ENCODE data around the gene GPHN.

GPHN gene

GRCh38 chr14:66859063-66859671 is 351.2 kb downstream of the GPHN start:
- DNase-seq (ENCODE audit: insufficient read length, low spot score) (no peak), FAIRE-seq (no peak)
- no peak for TF ChIP-seq POLR2A (IDR thresholded peaks at IDR 0.05; ENCODE audit: low read depth, low read length)

DNA sequence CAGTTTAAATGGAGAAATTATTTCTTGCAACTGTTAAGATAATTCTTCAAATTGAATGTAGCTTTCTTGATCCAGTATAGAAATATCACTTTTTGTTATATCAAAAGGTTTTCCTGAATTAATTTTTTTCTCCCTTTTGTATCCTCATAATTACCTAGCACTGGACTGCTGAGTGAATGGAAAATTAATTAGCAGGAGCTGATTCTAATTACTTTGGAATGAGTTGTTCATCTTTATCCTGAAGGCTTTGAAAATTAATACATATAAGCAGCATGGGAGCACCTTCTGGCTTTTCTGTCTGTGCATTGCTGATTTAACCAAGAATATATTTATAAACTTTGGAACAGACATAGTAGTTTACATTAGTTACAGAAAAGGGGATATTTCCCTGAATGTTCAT is 373.6 kb downstream of the GPHN start:
- DNase-seq (ENCODE audit: insufficient read length, low spot score) (no peak), FAIRE-seq (no peak)
- TF ChIP-seq POLR2A (IDR thresholded peaks at IDR 0.05; ENCODE audit: low read depth, low read length), result no peak

DNA sequence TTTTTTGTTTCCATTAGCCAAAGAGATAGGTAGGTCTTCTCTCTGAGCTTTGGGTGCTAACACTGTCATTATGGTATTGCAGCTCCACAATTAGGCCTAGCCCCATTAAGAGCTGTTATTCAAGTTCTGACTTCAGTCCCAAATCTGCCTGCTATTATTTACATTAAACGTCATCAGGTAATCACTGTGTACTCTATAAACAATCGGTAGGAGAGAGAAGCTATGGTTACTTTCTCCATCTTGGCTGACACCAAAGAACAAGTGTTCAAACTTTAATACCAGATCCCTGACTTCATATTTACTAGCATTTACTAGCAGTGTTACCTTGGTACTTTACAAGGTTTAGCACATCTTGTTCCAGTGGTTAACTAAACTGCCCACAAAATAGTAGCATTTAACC is 376.2 kb downstream of the GPHN start:
- FAIRE-seq (no peak), DNase-seq (ENCODE audit: insufficient read length, low spot score) (no peak)
- TF ChIP-seq POLR2A (IDR thresholded peaks at IDR 0.05; ENCODE audit: low read depth, low read length), result no peak

DNA sequence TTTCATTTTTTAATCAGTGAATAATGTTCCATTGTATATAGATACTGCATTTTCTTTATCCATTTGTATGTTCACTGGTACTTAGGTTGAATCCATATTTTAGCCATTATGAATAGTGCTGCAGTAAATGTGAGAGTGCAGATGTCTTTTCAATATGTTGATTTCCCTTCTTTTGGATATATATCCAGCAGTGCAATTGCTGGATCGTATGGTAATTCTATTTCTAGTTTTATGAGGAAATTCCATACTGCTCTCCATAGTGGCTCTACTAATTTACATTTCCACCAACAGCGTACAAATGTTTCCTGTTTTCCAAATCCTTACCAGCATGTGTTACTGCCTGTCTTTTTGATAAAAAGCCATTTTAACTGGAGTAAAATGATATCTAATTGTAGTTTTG is 392.8 kb downstream of the GPHN start:
- TF ChIP-seq POLR2A (IDR thresholded peaks at IDR 0.05; ENCODE audit: low read depth, low read length), result no peak
- FAIRE-seq, result no peak
- DNase-seq (ENCODE audit: insufficient read length, low spot score), result no peak

DNA sequence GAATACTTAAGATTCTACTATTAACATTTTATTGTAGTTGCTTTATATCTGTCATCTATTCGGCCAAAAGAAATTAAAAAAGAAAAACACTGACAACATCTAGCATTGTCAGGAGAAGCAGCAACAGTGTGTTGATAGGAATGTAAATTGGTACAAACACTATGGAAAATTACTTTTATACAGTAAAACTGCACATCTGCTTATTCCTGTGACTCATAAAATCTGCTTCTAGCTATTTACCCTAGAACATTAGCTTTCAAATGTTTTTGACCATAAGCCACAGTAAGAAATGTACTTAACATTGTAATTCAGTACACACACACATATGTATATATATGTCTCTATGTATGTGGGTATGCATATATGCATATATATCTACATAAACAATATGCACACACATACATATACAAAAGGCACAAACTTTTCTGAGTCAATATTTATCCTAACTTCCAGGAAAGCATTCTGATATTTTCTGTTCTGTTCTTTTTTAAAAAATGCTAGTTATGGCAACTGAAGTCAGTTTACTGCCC is 402.4 kb downstream of the GPHN start:
- no peak for TF ChIP-seq POLR2A (IDR thresholded peaks at IDR 0.05; ENCODE audit: low read depth, low read length)
- no peak for FAIRE-seq
- no peak for DNase-seq (ENCODE audit: insufficient read length, low spot score)

- FAIRE-seq (no peak), DNase-seq (ENCODE audit: insufficient read length, low spot score) (no peak)
- no peak for TF ChIP-seq POLR2A (IDR thresholded peaks at IDR 0.05; ENCODE audit: low read depth, low read length)
These were observed 408.5 kb downstream of the GPHN start for GRCh38 chr14:66916421-66916820.

GRCh38 chr14:66918527-66918926 is 410.6 kb downstream of the GPHN start:
- TF ChIP-seq POLR2A (IDR thresholded peaks at IDR 0.05; ENCODE audit: low read depth, low read length), result no peak
- no peak for DNase-seq (ENCODE audit: insufficient read length, low spot score)
- no peak for FAIRE-seq

DNA sequence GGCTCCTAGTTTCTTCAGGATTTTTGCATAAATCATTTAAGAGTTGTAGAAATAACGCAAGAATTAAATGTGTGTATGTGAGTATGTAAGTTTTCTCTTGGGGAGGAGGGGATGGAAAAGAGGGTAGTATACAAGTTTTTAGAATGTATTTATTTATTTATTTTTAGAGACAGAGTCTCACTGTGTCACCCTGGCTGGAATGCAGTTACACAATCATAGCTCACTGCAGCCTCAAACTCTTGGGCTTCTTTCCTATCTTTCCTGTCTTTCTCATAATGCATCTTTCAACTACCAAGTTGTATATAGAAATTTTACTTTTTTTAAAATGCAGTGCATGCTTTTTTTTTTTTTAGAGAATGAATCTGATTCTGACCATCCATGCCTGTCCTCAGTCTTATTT is 412.2 kb downstream of the GPHN start:
- TF ChIP-seq POLR2A (IDR thresholded peaks at IDR 0.05; ENCODE audit: low read depth, low read length), result no peak
- DNase-seq (ENCODE audit: insufficient read length, low spot score), result no peak
- FAIRE-seq, result no peak

GRCh38 chr14:66923251-66923650 is 415.3 kb downstream of the GPHN start:
- FAIRE-seq (no peak), DNase-seq (ENCODE audit: insufficient read length, low spot score) (no peak)
- TF ChIP-seq POLR2A (IDR thresholded peaks at IDR 0.05; ENCODE audit: low read depth, low read length), result no peak

DNA sequence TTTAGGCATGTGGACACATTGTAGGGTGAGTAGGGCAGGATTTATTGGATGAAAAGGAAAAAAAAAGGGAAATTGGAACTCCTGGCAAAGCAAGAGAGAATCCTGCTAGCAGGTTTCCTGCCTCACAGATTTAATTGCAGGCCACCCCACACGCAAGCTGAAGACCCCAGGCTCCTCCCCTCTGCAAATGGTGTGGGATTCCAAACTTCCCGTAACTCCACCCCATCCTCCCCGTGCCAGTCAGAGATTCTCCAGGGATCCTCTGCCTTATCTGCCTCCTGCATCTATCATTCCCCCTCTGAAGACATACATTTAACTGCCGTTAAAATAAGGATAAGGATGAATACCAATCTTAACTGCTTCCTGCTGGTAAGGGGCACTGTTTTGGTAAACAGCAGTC is 431.5 kb downstream of the GPHN start:
- DNase-seq (ENCODE audit: insufficient read length, low spot score) (no peak), FAIRE-seq (no peak)
- no peak for TF ChIP-seq POLR2A (IDR thresholded peaks at IDR 0.05; ENCODE audit: low read depth, low read length)

GRCh38 chr14:66944872-66945271 is 436.9 kb downstream of the GPHN start:
- DNase-seq (ENCODE audit: insufficient read length, low spot score) (no peak), FAIRE-seq (no peak)
- no peak for TF ChIP-seq POLR2A (IDR thresholded peaks at IDR 0.05; ENCODE audit: low read depth, low read length)

DNA sequence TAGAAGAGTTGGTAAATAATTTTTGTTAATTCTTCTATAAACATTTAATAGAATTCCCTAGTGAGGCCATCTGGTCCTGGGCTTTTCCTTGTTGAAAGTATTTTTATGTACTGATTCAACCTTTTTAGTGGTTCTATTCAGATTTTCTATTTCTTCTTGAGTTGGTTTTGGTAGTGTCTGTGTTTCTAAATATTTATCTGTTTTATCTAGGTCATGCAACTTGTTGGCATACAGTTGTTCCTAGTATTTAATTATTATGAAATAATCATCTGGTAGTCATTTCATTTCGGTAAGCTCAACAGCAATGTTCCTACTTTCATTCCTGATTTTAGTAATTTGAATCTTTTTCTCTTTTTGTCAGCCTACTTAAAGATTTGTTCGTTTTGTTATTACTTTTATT is 447.2 kb downstream of the GPHN start:
- FAIRE-seq, result no peak
- TF ChIP-seq POLR2A (IDR thresholded peaks at IDR 0.05; ENCODE audit: low read depth, low read length), result no peak
- no peak for DNase-seq (ENCODE audit: insufficient read length, low spot score)

- no peak for DNase-seq (ENCODE audit: insufficient read length, low spot score)
- FAIRE-seq, result no peak
These were observed 451.6 kb downstream of the GPHN start for GRCh38 chr14:66959437-66960050.

DNA sequence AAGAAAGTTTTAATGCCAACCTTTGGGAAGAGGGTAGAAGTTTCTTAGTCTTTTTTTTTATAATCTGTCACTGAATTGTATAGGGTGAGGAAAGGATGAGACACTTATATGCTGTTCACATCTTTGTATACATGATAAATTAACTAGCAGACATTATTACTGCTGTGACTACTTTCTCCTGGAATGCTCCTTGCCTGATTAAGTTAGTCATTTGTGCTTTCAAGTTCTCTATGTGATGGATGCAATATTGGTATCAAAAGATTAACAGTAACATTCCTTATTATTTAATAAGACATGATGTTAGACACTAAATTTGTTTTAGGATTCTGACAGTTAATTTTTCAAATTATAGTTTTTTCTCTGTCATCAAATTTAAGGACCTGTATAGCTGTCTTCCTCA is 457.9 kb downstream of the GPHN start:
- FAIRE-seq, result no peak
- TF ChIP-seq POLR2A (IDR thresholded peaks at IDR 0.05; ENCODE audit: low read depth, low read length), result no peak
- DNase-seq (ENCODE audit: insufficient read length, low spot score), result no peak

More at GRCh38 chr14:66959437-66960050, 451.6 kb downstream of the GPHN start:
- TF ChIP-seq POLR2A (IDR thresholded peaks at IDR 0.05; ENCODE audit: low read depth, low read length), result no peak

DNA sequence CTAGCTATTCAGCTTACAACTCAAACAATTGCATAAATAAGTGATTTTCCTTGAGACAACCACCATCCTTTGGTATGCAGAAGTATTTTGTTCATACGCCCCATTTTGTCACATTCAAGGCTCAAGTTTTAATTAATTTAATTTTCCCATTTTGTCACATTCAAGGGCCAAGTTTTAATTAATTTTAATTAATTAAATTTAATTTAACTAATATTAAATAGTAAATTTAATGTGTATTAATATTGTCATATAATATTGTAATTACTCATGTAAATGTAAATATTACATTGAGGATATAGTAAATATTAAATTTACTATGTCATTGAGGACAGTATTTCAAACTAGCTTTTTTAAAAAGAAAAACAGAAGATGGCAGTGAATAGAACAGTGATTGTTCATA is 464.5 kb downstream of the GPHN start:
- DNase-seq (ENCODE audit: insufficient read length, low spot score), result no peak
- FAIRE-seq, result no peak

More for the DNA sequence above, 464.5 kb downstream of the GPHN start:
- no peak for TF ChIP-seq POLR2A (IDR thresholded peaks at IDR 0.05; ENCODE audit: low read depth, low read length)

Measured in H54 (cell line).